ENCODE data around the gene HOXB8. TPM values are rescaled to one million over a fixed set of nuclear protein-coding genes. Genes with fewer than 3 reads are reported as not detected.

The HOXB8 gene
- total RNA-seq, 1 donor from 2014 or later = not detected

DNA sequence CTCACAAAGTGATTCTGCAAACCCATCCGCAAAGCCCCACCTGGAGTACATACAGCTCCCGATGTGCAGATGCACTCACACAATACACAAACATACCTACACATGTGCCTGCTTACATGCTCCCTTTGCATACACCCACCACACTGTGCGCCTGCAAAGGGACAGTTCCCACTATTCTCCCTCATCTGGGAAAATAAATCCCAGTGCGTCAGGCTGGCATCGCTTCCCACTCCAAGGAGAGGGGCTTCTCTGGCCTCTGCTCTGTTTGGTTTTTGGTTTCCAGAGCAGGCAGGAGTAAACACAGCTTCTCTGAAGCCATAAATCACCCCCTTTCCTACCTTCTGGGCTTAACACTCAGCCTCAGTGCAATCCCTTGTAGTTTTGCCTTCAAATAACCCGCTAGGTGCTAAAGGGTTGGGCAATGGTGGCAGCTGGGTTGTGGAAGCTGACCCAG lies 51.7 kb downstream of the HOXB8 start:
- Mint-ChIP-seq H3K36me3 (no peaks in the 10 kb centered on the region), H3K27ac (no peak overlapping the region), H3K4me1 (no peaks in the 10 kb centered on the region), H3K9me3 (peaks cover 3% of the 10 kb centered on the region), H3K4me3 (peak overlapping the region; percentile 16), H3K27me3 (ENCODE audit: insufficient read depth, low read depth) (peaks cover 54% of the 10 kb centered on the region)
- DNase-seq (ENCODE audit: low spot score) = no peak
- Histone ChIP-seq H3K4me1 (no peaks in the 10 kb centered on the region), H3K27ac (no peak overlapping the region), H3K4me3 (no peak overlapping the region), H4K20me1 (ENCODE audit: low read depth) (peaks cover 94% of the 10 kb centered on the region), H2AFZ (replicated peaks) (no peak overlapping the region), H3K79me2 (ENCODE audit: low read depth) (no peaks in the 10 kb centered on the region), H3F3A (ENCODE audit: low read depth) (no peaks in the 10 kb centered on the region), H3K4me2 (no peak overlapping the region), H3K9ac (no peak overlapping the region), H3K27me3 (peaks cover 100% of the 10 kb centered on the region), H3K36me3 (no peaks in the 10 kb centered on the region), H3K9me3 (ENCODE audit: low read depth) (no peaks in the 10 kb centered on the region)
- TF ChIP-seq EZH2 (IDR thresholded peaks at IDR 0.05) = no peak
- peak; percentile 24 for TF ChIP-seq EZH2phosphoT487 (IDR thresholded peaks at IDR 0.05)

DNA sequence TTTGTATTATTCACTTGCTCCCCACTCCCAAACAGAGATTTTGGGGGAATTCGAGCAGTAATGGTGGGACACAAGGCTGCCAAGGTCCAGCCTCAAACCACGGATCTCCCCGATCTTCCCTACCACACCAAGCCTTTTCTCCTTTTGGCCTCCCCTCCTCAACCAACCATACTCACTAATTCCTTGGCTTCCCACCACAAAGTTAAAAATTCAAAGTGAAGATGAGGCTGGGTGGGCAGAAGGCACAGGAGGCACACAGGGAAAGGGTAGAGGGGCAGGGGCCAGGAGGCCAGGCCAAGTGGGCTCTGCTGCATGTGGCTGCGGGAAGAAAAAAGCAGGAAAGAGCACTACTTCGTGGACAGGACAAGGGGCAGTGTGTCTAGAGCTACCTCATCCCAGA lies 52.2 kb downstream of the HOXB8 start:
- H3K27me3 Mint-ChIP-seq (ENCODE audit: insufficient read depth, low read depth) = peaks cover 59% of the 10 kb centered on the region
- Histone ChIP-seq H3K9me3 (ENCODE audit: low read depth) (no peaks in the 10 kb centered on the region), H3K4me1 (no peaks in the 10 kb centered on the region), H3K27ac (no peak overlapping the region), H2AFZ (replicated peaks) (no peak overlapping the region), H3K9ac (no peak overlapping the region), H3K27me3 (peaks cover 100% of the 10 kb centered on the region), H3K4me3 (no peak overlapping the region), H3K79me2 (ENCODE audit: low read depth) (no peaks in the 10 kb centered on the region), H3K4me2 (no peak overlapping the region), H3K36me3 (no peaks in the 10 kb centered on the region), H4K20me1 (ENCODE audit: low read depth) (peaks cover 94% of the 10 kb centered on the region), H3F3A (ENCODE audit: low read depth) (no peaks in the 10 kb centered on the region)
- H3K4me3 Mint-ChIP-seq = no peak overlapping the region
- H3K36me3 Mint-ChIP-seq = no peaks in the 10 kb centered on the region
- H3K27ac Mint-ChIP-seq = no peak overlapping the region
- DNase-seq (ENCODE audit: low spot score) = no peak
- H3K9me3 Mint-ChIP-seq = peaks cover 3% of the 10 kb centered on the region
- H3K4me1 Mint-ChIP-seq = no peaks in the 10 kb centered on the region
- no peak for TF ChIP-seq EZH2 (IDR thresholded peaks at IDR 0.05)
- TF ChIP-seq, protein P1, sequence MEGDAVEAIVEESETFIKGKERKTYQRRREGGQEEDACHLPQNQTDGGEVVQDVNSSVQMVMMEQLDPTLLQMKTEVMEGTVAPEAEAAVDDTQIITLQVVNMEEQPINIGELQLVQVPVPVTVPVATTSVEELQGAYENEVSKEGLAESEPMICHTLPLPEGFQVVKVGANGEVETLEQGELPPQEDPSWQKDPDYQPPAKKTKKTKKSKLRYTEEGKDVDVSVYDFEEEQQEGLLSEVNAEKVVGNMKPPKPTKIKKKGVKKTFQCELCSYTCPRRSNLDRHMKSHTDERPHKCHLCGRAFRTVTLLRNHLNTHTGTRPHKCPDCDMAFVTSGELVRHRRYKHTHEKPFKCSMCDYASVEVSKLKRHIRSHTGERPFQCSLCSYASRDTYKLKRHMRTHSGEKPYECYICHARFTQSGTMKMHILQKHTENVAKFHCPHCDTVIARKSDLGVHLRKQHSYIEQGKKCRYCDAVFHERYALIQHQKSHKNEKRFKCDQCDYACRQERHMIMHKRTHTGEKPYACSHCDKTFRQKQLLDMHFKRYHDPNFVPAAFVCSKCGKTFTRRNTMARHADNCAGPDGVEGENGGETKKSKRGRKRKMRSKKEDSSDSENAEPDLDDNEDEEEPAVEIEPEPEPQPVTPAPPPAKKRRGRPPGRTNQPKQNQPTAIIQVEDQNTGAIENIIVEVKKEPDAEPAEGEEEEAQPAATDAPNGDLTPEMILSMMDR (IDR thresholded peaks at IDR 0.05) = no peak
- TF ChIP-seq EZH2phosphoT487 (IDR thresholded peaks at IDR 0.05) = no peak

MicroRNAs encoded within 50 kb of the gene (microRNA counts, 767-probe panel; counts per million panel counts)
- microRNA hsa-miR-10a-5p = 460 counts per million, percentile 90 among the panel's probes with 10 or more counts

Small RNAs within 50 kb of the gene (microRNA-seq; reads per million reads assigned to microRNA genes)
- not detected for gene MIR196A1

Small RNAs within 50 kb of the gene (small RNA-seq; reads per million reads assigned to genes)
- not detected for gene MIR196A1

Other genes with a start within 250 kb of the HOXB8 start
- gene SKAP1, start 185.1 kb downstream of the HOXB8 start, total RNA-seq (ENCODE audit: low replicate concordance) = not detected in 2 replicates
- not detected in 2 replicates for gene HOXB1, start 84.3 kb downstream of the HOXB8 start, total RNA-seq (ENCODE audit: low replicate concordance)
- not detected in 2 replicates for gene HOXB2, start 70.2 kb downstream of the HOXB8 start, total RNA-seq (ENCODE audit: low replicate concordance)
- gene HOXB4, start 36.9 kb downstream of the HOXB8 start, total RNA-seq (ENCODE audit: low replicate concordance) = not detected in 2 replicates
- gene HOXB3, start 25.1 kb downstream of the HOXB8 start, total RNA-seq (ENCODE audit: low replicate concordance) = not detected in 2 replicates
- gene HOXB5, start 21.5 kb downstream of the HOXB8 start, total RNA-seq (ENCODE audit: low replicate concordance) = not detected in 2 replicates
- not detected in 2 replicates for gene HOXB6, start 10.3 kb downstream of the HOXB8 start, total RNA-seq (ENCODE audit: low replicate concordance)
- not detected in 2 replicates for gene HOXB7, start 4.3 kb downstream of the HOXB8 start, total RNA-seq (ENCODE audit: low replicate concordance)
- not detected in 2 replicates for gene HOXB9, start 11.1 kb upstream of the HOXB8 start, total RNA-seq (ENCODE audit: low replicate concordance)
- not detected in 2 replicates for gene PRAC1, start 107.2 kb upstream of the HOXB8 start, total RNA-seq (ENCODE audit: low replicate concordance)
- gene PRAC2, start 107.9 kb upstream of the HOXB8 start, total RNA-seq (ENCODE audit: low replicate concordance) = not detected in 2 replicates
- not detected in 2 replicates for gene HOXB13, start 113.5 kb upstream of the HOXB8 start, total RNA-seq (ENCODE audit: low replicate concordance)
- 6.8 and 17.4 TPM in 2 replicates for gene TTLL6, start 201.9 kb upstream of the HOXB8 start, total RNA-seq (ENCODE audit: low replicate concordance)
- 23.9 and 34.1 TPM in 2 replicates for gene CALCOCO2, start 215.7 kb upstream of the HOXB8 start, total RNA-seq (ENCODE audit: low replicate concordance)